HG03460 (cell line): ENCODE results near the gene CFAP53.
"Not testable (repeated sequence)": the region's sequence is repeated elsewhere in the genome, so short reads cannot be mapped to it uniquely, and the experiment has no call there.

Experiments used
- ATAC-seq: cut with Tn5 transposase; IDR thresholded peaks from one replicate; pipeline ENCODE4 v1.9.1; 2021; ENCODE audit not compliant: unreplicated experiment

The CFAP53 gene

DNA sequence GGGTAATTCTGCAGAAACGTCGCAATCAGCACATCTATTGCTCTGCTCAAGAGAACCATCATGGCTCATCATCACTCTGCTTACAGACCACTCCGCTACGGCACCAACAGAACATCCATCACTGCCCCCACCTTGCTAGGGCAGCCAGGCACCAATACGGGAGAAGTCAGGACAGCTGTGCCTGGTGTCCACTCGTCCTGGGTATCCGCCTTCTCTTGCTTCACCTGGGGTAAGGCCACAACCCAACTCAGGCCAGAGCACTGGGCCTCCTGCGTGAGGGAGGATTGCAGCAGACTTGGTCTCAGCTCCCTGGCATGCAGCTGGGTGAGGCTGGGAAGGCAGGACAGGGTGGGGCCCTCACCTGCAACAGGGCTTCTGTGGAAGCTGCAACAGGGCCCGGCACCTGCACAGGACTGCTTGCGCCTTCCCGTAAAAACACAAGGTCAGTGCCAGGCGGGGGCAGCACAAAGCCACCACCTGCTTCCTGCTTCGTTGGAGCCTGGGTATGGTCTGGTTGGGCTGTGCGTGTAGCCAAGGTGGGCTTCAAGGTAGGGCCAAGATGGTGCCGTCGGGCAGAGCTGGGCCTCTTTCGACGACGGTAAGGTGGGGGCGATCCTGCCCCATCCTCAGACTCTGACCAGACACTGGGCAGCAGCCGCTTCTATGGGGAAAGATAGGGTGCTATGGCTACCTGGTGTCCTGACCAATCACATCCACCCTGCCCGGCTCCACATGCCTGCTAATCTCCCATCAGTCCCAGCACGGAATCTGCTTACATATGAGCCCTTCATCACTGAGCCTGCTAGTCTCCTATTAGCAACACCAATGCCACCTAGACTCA, 7.1 kb upstream of the CFAP53 start:
- ATAC-seq, result no peak

DNA sequence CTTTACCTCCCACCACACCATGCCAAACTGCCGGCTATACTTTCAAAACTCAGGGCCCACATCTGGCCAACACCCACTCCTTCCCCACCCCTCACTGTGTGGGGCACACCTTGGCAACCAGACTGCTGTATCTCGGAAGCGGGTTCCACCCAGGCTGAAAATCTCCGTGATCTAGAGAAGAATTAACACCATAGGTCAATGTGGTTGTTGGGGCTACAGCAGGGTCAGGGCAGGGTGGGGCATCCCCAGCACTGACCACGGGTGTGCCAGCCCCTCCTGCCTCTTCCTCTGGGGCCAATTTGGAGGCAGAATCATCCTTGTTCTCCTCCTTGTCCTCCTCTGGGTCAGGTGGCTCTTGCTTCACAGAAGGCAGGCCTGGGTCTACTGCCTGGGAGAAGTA, 6.3 kb upstream of the CFAP53 start:
- ATAC-seq, result no peak

DNA sequence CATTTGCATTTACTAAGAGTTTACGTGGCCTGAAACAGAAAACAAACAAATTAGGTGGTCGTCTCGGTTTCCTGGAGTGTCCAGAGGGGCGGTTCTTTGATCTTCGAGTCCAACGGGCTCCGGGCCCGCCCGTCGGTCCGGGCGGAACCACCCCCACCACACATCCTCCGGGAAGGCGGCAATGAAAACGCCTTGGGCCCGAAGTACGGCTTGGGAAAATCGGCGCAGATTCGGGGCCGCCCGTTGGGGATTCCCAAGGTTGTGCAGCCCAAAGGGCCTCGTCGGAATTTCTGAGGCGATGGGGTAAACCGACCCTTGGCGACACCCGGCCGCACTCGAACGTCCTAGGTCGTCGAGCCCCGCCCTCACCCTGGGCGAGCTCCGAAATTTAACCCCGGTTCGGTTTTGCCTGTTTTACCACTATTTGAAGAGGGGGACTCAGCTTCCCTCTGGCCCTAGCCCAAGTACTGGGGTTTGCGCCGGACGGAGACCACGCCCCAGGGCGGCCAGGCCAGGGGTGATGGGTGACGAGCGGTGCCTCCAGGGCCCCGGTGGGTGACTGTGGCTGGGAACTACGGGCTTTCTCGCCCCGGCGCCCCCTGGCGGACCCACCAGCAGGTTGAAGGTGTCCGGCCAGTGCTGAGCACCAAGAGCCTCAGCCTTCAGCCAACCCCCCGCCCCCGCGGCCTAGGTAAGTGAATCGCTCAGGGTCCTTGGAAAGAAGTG, 1.9 kb upstream of the CFAP53 start:
- ATAC-seq, result peak; percentile 71

GRCh38 chr18:50262977-50263376, 3.3 kb downstream of the CFAP53 start:
- ATAC-seq, result no peak

- no peak for ATAC-seq
Observed at GRCh38 chr18:50250935-50251334, 15.4 kb downstream of the CFAP53 start.

GRCh38 chr18:50249576-50249975, 16.7 kb downstream of the CFAP53 start:
- no peak for ATAC-seq

DNA sequence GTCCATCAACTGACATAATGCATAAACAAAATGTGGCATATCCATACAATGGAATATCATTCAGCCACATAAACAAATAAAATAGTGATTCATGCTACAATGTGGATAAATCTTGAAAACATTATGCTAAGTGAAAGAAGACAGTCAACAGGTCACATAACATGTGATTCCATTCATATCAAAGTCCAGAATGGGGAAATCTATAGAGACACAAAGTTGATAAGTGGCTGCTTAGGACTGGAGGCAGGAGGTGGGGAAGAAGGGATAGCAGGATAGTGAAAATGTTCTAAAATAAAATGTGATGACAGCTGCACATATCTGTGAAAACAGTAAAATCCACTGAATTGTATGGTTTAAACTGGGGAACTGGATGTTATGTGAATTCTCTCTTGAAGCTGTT, 18.7 kb downstream of the CFAP53 start:
- ATAC-seq, result no peak

GRCh38 chr18:50241768-50242167, 24.5 kb downstream of the CFAP53 start:
- not testable (repeated sequence) for ATAC-seq

DNA sequence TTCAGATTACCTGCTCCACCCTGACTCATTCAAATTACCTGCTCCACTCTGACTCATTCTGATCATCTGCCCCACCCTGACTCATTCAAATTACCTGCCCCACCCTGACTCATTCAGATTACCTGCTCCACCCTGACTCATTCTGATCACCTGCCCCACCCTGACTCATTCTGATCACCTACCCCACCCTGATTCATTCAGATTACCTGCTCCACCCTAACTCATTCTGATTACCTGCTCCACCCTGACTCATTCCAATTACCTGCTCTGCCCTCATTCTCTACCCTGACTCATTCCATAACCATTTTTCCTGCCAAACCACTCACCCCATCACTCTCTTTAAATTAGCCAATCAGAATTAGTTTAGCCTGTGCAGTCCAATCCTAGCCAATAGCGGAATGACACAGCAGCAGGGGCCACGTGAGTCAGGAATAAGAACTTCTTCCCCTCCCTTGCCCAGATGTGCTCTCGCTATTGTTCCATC, 26.2 kb downstream of the CFAP53 start:
- ATAC-seq, result no peak

GRCh38 chr18:50232419-50232818, 33.9 kb downstream of the CFAP53 start:
- ATAC-seq, result no peak

DNA sequence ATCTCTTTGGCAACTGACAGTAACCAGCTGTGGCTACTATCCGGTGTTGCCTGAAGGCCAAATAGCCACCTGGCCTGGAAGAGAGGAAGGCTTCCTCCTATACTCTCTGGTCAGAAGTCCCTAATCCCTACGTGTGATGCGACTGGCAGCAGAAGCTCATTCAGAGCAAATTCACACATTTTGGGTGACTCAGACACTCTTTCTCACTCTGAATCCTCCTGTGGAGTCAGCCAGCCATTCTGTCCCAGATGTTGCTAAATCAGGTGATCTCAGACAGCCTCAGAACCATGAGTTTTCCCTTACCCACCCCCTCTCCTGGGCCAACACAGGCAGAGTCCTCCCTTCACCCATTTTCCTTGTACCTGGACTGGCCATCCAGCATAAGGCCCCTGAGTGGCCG, 34.7 kb downstream of the CFAP53 start:
- ATAC-seq, result no peak

- ATAC-seq, result not testable (repeated sequence)
Observed at GRCh38 chr18:50220249-50220648, 46.0 kb downstream of the CFAP53 start.

- ATAC-seq, result peak; percentile 62
Observed at GRCh38 chr18:50218432-50219197, 47.7 kb downstream of the CFAP53 start.

GRCh38 chr18:50209311-50209710, 57.0 kb downstream of the CFAP53 start:
- no peak for ATAC-seq

DNA sequence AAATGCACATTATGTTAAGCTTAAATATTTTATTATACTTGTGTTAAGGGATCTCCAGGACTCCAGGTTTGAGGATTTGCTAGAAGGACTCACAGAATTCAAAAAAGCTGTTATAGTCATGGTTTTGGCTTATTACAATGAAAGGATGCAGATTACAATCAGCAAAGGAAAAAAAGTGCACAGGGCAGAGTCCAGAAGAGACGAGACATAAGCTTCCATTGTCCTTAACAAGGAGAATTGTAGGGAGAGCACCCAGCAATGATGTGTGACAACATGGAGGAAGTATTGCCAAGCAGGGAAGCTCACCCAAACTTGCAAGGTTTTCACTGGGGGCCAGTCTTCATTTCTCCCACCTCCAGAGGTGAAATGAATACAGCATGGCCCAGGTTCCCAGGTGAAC, 58.6 kb downstream of the CFAP53 start:
- ATAC-seq, result no peak

DNA sequence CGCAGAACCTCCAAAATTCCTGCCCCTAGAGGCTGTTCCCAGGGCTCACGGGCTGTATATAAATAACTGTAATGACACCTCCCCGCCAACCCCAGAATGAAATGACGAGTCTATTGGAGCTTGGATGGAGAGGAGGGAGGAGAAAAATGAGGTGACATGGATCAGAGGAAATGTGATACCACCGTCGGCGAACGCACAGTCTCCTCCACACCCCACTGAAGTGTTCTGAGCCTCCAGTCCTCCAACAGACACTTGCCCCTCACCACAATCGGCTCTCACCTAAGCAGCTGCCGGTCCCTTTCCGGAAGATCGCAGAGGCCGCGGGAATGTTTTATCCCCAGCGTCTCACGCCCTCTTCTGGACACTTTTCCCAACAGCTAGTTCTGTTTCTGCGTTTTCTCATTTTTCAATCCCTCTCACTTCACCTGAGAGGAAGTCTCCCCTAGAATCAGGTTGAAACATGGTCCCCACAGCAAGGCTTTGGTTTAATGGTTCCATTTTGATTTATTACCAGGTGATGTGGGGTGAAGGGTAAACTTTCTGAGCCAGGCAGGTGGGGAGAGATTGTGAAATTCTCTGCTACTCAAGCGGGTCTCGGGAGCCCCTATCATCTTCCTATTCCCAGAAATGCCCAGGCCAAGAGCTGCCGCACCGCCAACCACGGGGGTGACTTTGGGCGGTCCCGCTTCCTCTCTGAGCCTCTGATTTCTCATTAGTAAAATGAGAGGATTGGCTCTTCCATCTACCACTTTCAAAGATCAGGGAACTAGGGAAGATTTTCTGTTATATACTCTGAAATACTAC, 62.3 kb downstream of the CFAP53 start:
- no peak for ATAC-seq

- ATAC-seq, result no peak
Observed at GRCh38 chr18:50201476-50202018, 64.7 kb downstream of the CFAP53 start.

DNA sequence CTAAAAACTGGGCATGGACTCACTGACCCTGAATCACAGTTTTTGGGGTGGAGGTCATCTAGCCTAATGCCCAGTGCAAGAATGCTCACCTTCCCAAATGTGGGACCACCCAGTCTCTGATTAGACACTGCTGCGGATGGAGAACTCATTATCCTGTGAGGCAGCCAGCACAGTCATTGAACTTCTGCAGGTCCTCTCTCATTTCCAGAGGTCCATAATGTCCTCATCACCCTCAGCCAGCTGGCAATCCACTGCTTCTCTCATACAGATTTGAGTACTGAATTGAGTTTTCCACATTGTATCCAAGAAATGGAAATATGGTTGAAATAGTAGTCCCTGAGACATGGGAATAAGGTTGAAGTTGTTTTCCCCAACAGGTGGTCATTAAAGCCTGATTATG, 66.4 kb downstream of the CFAP53 start:
- ATAC-seq, result no peak

DNA sequence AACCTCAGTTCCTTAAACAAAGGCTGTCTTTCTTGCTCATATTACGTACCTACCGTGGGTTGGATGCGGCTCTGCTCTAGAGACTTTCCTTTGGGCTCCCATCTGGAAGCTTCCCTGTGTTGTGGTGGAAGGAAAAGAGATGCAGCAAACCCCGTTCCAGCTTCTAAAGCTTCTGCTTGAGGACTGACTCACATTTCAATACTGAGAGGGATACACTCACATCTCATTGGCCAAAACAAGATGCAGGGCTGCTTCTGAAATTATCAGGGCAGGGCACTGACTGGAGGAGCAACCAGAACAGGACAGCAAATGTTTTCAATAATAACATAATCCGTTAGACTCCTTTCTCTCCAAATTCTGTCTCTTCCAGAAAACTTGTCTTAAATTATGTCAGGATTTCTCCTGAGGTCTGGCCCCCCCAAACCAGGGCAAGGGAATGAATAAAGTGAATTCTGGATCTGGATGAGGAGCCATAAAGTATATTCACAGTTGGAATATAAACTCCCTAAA, 66.9 kb downstream of the CFAP53 start:
- no peak for ATAC-seq

GRCh38 chr18:50196261-50196660, 70.0 kb downstream of the CFAP53 start:
- no peak for ATAC-seq
